Peyer's patch (tissue), 4 donors: Measurements from ENCODE around the gene MSANTD1.

Source experiments
- POLR2A ChIP-seq, 2 donors: fragments of 450-650 bp; IDR thresholded peaks; one replicate each; pipeline ENCODE4 v1.5.1; 2017; ENCODE audit warnings: antibody characterized with exemption in 2 of 2, mild to moderate bottlenecking in 2 of 2, moderate library complexity in 2 of 2
- TF ChIP-seq, protein P1 (sequence below), 6 experiments: fragments of 450-650 bp in 4 of 6; fragments of 200-600 bp in 2 of 6; sonication (generic) in 1 of 6; IDR thresholded peaks; one replicate each; pipeline ENCODE4 v1.5.1; 2017 to 2019; ENCODE audit warnings: antibody characterized with exemption in 6 of 6, mild to moderate bottlenecking in 3 of 6, moderate library complexity in 1 of 6

DNA sequence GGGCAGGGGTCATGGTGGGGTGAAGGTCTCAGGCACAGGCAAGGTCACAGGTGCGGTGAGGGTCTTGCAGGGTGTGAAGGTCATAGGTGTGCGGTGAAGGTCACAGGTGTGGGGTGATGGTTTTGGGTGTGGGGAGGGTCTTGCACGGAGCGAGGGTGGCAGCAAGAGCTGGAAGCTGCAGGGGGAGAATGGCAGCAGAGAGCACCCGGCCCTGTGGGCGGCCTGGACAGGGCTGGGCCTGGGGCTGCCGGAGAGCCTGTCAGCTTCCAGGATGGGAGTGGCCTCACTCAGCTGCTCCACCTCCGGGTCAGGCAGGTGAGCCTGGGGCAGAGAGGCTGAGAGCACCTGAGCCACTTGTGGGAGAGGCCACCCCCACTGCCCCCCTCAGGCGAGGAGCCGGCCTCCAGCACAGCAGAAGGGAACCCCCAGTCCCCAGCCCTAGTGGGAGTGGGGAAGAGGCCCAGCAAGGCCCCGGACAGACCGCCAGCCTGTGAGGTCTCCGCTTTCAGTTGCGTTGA lies 1.5 kb downstream of the MSANTD1 start:
- TF ChIP-seq, protein P1, sequence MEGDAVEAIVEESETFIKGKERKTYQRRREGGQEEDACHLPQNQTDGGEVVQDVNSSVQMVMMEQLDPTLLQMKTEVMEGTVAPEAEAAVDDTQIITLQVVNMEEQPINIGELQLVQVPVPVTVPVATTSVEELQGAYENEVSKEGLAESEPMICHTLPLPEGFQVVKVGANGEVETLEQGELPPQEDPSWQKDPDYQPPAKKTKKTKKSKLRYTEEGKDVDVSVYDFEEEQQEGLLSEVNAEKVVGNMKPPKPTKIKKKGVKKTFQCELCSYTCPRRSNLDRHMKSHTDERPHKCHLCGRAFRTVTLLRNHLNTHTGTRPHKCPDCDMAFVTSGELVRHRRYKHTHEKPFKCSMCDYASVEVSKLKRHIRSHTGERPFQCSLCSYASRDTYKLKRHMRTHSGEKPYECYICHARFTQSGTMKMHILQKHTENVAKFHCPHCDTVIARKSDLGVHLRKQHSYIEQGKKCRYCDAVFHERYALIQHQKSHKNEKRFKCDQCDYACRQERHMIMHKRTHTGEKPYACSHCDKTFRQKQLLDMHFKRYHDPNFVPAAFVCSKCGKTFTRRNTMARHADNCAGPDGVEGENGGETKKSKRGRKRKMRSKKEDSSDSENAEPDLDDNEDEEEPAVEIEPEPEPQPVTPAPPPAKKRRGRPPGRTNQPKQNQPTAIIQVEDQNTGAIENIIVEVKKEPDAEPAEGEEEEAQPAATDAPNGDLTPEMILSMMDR (IDR thresholded peaks at IDR 0.05) = no peak
- no peak for TF ChIP-seq POLR2A (IDR thresholded peaks at IDR 0.05)
